GM12872 (cell line): ENCODE measurements around the gene RBFOX1.

ENCODE experiments used
- TF ChIP-seq, protein P1 (sequence below): IDR thresholded peaks from 3 replicates; pipeline ENCODE4 v1.5.1; 2011; ENCODE audit warnings: low read depth, mild to moderate bottlenecking, low read length, moderate library complexity; ENCODE audit not compliant: insufficient read depth

The RBFOX1 gene

GRCh38 chr16:7421578-7421977 is 88.9 kb downstream of the RBFOX1 start:
- TF ChIP-seq, protein P1, sequence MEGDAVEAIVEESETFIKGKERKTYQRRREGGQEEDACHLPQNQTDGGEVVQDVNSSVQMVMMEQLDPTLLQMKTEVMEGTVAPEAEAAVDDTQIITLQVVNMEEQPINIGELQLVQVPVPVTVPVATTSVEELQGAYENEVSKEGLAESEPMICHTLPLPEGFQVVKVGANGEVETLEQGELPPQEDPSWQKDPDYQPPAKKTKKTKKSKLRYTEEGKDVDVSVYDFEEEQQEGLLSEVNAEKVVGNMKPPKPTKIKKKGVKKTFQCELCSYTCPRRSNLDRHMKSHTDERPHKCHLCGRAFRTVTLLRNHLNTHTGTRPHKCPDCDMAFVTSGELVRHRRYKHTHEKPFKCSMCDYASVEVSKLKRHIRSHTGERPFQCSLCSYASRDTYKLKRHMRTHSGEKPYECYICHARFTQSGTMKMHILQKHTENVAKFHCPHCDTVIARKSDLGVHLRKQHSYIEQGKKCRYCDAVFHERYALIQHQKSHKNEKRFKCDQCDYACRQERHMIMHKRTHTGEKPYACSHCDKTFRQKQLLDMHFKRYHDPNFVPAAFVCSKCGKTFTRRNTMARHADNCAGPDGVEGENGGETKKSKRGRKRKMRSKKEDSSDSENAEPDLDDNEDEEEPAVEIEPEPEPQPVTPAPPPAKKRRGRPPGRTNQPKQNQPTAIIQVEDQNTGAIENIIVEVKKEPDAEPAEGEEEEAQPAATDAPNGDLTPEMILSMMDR = no peak

DNA sequence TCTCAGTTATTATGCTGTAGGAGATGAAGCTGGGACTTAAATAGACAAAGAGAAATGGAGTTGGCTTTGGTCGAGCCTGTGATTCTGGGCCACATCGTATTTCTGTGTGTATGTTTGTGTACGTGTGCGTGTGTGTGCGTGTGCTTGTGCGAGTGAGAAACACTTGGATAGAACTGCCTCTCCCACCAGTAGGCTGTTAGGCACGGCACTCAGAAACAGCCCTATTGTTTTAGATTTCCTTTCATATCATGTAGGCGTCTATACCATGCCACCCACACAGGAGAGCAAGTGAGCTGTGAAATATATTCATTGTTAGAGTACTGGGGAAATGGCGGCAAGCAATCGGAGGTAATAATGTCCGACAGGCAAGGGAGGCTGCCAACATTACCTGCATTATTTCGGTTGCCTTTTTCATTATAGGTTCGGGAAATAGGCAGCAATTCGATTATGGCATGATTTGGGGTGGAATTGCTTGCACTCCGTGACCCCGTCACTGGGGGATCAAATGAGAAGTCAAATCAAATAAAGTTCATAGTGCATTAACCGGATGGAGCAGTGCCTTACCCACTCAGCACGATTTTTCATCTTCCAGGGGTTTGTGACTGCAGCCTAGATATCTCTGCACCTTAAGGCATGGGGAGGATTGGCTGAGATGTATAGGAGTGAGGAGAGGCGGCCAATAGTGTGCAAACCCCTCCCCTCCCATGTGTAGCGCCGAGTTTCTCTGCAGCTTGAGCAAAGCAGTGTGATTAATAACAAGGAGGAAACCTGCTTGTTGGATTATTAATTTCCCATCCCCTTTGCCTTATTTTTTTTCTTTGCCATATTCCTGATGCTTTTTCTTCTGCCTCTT is 89.6 kb downstream of the RBFOX1 start:
- TF ChIP-seq, protein P1 = no peak

DNA sequence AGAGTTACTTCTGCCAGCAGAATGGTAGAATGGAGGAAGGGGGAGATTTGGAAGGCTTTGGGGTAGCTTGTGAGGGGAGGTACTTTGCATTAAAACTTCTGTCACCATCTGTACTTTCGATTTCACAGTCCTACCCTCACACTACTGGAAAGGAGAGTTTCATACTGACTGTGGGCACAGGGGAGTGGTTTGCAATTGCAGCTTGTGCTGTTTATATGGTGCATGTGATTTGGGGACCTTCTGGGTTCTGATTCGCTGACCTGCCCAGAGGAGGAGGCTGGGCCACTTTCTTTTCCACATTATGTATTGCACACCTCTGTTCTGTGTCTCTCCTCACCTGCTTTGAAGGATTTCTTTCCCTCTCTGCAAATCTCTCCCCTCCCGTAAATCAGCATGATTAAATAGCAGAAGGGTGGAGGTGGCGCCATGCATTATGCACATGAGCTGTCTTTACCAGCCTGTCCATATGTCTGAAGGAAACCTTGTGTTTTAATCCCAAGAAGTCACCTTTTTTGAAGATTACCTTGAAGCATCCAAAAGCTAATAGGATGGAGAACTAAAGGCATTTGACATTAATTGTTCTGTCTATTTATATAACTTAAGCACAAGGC is 90.9 kb downstream of the RBFOX1 start:
- TF ChIP-seq, protein P1 = no peak

- TF ChIP-seq, protein P1 = no peak
Measured at GRCh38 chr16:7426161-7426560, 93.5 kb downstream of the RBFOX1 start.

DNA sequence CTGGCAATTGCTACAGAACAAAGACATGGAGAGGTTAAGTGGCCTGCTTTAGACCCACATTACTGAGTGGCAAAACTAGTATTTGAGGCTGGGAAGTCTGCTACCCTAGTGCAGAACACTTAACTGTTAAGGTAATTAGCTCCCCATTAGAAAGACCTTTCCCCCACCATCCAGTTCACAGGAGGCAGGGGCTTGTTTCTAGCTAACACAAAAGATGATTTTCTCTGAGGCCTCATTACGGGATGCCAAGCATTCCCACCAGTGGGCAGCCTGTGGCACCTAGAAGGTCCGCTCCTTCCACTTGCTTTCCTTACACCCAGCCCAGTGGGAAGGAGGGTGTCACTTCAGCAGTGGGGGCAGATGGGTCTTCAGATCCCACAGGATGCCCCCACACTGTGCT is 99.1 kb downstream of the RBFOX1 start:
- TF ChIP-seq, protein P1 = no peak

DNA sequence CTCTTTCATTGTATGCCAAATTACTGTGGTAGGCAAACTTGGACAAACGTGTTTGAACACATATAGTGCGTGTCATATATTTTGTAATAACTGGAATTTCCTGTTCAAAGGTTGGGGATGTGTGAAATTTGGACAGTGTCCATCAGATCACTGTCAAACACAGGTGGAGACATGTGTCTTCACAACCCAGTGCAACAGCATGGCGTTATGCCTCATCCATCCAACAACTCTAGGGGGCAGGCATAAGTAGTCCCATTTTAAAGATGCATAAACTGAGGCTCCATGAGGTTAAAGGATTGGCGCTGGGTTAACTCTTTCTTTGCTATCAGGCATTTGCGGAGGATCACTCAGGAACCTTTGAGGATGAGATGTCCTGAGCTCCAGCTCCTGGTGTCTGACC is 103.7 kb downstream of the RBFOX1 start:
- TF ChIP-seq, protein P1 = no peak

GRCh38 chr16:7437135-7437804 is 104.6 kb downstream of the RBFOX1 start:
- TF ChIP-seq, protein P1 = no peak
